GM08714 (cell line): ENCODE results near the gene CNST.
"Not testable (repeated sequence)": the region's sequence is repeated elsewhere in the genome, so short reads cannot be mapped to it uniquely, and the experiment has no call there.

ENCODE experiments used
- H3K4me3 ChIP-seq: fragments of 200-500 bp; sonication (Bioruptor generic); 2 replicates; pipeline ENCODE4 v1.5.1; 2014; ENCODE audit warnings: mild to moderate bottlenecking, low read length, inconsistent platforms
- ZNF274 ChIP-seq: IDR thresholded peaks from 2 replicates; pipeline ENCODE4 v1.6.1; 2012; ENCODE audit warnings: mild to moderate bottlenecking, low read depth, low read length

CNST gene

GRCh38 chr1:246705368-246705767 lies 139.1 kb downstream of the CNST start:
- TF ChIP-seq ZNF274 = no peak
- H3K4me3 ChIP-seq = no peak overlapping the region

GRCh38 chr1:246708166-246708565 lies 141.9 kb downstream of the CNST start:
- H3K4me3 ChIP-seq = no peak overlapping the region
- no peak for TF ChIP-seq ZNF274

- no peak overlapping the region for H3K4me3 ChIP-seq
- no peak for TF ChIP-seq ZNF274
Observed at GRCh38 chr1:246709196-246709595, 142.9 kb downstream of the CNST start.

GRCh38 chr1:246709835-246710234 lies 143.6 kb downstream of the CNST start:
- no peak for TF ChIP-seq ZNF274
- H3K4me3 ChIP-seq = no peak overlapping the region

GRCh38 chr1:246711548-246712003 lies 145.3 kb downstream of the CNST start:
- no peak for TF ChIP-seq ZNF274
- no peak overlapping the region for H3K4me3 ChIP-seq

- H3K4me3 ChIP-seq = not testable (repeated sequence)
Observed at GRCh38 chr1:246712428-246712827, 146.2 kb downstream of the CNST start.
